OCI-LY1 (cell line): ENCODE results near the gene IPMK.

Experiments used
- CTCF ChIP-seq: fragments of 200-600 bp; sonication (generic), shearing (Covaris generic); IDR thresholded peaks from 2 replicates; pipeline ENCODE4 v1.5.1; 2017; ENCODE audit warnings: mild to moderate bottlenecking, antibody characterized with exemption, low read length, moderate library complexity, mixed read lengths
- EZH2 ChIP-seq: fragments of 200-600 bp; sonication (generic), shearing (Covaris generic); IDR thresholded peaks from 2 replicates; pipeline ENCODE4 v1.8.0; 2017; ENCODE audit warnings: borderline replicate concordance, mixed run types, mild to moderate bottlenecking, antibody characterized with exemption, low read length, moderate library complexity, mixed read lengths

- no peak for TF ChIP-seq CTCF
- no peak for TF ChIP-seq EZH2
These were observed 78.4 kb downstream of the IPMK start for GRCh38 chr10:58189269-58189668.
